Right lobe of liver (tissue), 4 donors: ENCODE measurements around the gene IGF1R.

Source experiments
- CTCF ChIP-seq, 4 donors: fragments of 200-600 bp in 3 of 4; fragments of 450-650 bp in 1 of 4; IDR thresholded peaks; one replicate each; pipeline versions ENCODE4 v1.5.1 to v1.8.0; 2016 to 2022; ENCODE audit warnings: antibody characterized with exemption in 4 of 4, mild to moderate bottlenecking in 2 of 4
- POLR2A ChIP-seq: fragments of 450-650 bp; IDR thresholded peaks from one replicate; pipeline ENCODE4 v1.6.1; 2017; ENCODE audit warnings: antibody characterized with exemption, mild to moderate bottlenecking
- donor health status: DM: no; HTN: no; CAD: no.
- donor health status: DM: no; HTN: no; CAD: no.
- donor health status: DM: no; HTN: yes; CAD: no.

- no peak for TF ChIP-seq CTCF (IDR thresholded peaks at IDR 0.05)
- no peak for TF ChIP-seq POLR2A
Measured at GRCh38 chr15:98733098-98733497, 84.8 kb downstream of the IGF1R start.
